Activated CD4-positive, CD25-positive, alpha-beta regulatory T cell treated with anti-CD3 and anti-CD28 coated beads, Interleukin-2, amount 50 U/mL, for 72 hours (primary cell): Measurements from ENCODE around the gene PHF2.

ENCODE experiments used
- DNase-seq: peaks from one replicate; pipeline ENCODE4 v3.0.0; 2021

PHF2 gene

DNA sequence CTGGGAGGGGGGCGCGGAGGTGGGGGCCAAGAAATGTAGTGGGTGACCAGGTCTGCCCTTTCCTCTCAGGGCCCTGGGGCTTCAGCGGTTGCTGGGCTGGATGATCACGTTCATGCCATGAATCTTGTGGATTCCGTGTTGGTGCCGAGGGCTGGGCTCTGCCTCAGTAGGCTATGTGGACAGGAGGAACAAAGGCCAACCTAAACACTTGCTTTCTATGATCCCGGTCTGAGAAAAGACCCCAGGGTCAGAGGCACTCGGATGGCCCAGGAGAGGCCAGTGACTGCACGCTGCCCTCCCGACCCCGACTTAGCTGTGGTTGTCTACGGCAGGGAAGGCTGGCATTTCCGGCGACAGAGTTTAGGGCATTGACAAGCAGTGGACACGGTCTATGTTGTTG is 26.6 kb downstream of the PHF2 start:
- no peak for DNase-seq

DNA sequence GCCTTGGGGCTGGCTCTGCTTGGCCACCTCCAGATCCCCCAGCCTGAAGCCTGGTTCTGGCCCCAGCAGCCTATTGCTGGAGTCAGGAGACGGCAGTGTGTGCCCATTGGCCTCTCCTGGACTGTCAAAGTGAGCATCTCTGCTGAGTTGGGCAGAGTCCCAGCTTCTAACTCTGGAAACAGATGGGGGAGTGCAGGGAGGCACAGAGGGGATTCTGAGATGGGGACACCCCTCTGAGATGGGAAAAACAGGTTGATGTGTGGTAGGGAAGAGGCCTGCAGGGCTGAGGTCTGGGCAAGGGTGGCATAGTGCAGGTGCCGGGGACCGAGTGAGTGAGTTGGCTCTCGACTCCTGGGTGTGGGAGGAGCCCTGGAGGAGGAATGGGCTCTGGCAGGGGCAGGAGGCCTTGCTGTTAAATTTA is 27.5 kb downstream of the PHF2 start:
- DNase-seq: peak; percentile 20

DNA sequence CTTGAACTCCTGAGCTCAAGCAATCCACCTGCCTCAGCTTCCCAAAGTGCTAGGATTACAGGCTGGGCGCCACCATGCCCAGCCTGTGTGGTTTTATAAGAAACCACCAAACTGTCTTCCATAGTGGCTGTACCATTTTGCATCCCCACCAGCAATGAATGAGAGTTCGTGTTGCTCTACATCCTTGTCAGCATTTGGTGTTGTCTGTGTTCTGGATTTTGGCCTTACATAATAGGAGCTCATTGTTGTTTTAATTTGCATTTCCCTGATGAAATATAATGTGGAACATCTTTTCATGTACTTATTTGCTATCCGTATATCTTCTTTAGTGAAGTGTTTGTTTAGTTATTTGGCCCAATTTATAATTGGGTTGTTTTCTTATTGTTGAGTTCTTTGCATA is 29.8 kb downstream of the PHF2 start:
- DNase-seq: no peak

GRCh38 chr9:93610206-93610605 is 33.8 kb downstream of the PHF2 start:
- no peak for DNase-seq

GRCh38 chr9:93612052-93612795 is 35.8 kb downstream of the PHF2 start:
- no peak for DNase-seq

GRCh38 chr9:93612796-93613154 is 36.4 kb downstream of the PHF2 start:
- DNase-seq: peak; percentile 17

- DNase-seq: no peak
These were observed 36.8 kb downstream of the PHF2 start for GRCh38 chr9:93613174-93613573.

GRCh38 chr9:93613791-93614190 is 37.4 kb downstream of the PHF2 start:
- DNase-seq: peak; percentile 24

DNA sequence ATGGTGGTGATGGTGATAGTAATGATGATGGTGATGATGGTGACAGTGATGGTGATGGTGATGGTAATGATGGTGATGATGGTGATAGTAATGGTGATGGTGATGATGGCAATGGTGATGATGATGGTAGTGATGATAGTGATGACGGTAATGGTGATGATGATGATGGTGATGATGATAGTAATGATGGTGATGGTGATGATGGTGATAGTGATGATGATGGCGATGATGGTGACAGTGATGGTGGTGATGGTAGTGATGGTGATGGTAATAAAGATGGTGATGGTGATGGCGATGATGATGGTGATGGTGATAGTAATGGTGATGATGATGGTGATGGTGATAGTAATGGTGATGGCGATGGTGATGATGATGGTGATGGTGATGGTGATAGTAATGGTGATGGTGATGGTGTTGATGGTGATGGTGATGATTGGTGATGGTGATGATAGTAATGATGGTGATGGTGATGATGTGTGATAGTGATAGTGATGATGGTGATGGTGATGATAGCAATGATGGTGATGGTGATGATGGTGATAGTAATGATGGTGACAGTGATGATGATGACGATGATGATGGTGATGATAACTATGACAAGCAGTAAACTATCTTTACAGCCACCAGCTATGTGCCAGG is 38.6 kb downstream of the PHF2 start:
- no peak for DNase-seq

DNA sequence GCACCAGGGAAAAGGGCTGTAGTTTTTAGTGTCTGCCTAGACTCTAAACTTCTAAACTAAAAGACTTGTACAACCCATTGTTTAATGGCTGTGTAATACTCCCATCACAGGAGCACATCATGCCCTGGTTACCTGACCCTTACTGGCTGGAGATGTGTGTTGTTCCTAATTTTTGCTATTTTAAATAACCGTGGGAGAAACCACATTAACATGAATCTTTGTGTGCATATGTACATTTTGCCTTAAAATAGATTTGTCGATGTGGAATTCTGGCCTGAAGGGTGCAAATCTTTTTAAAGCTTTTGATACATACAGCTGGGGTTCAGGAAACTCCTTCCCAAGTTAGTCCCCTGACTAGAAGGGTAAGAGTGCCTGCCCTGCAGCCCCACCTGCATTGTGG is 39.7 kb downstream of the PHF2 start:
- DNase-seq: no peak

GRCh38 chr9:93617273-93617672 is 40.9 kb downstream of the PHF2 start:
- DNase-seq: no peak

DNA sequence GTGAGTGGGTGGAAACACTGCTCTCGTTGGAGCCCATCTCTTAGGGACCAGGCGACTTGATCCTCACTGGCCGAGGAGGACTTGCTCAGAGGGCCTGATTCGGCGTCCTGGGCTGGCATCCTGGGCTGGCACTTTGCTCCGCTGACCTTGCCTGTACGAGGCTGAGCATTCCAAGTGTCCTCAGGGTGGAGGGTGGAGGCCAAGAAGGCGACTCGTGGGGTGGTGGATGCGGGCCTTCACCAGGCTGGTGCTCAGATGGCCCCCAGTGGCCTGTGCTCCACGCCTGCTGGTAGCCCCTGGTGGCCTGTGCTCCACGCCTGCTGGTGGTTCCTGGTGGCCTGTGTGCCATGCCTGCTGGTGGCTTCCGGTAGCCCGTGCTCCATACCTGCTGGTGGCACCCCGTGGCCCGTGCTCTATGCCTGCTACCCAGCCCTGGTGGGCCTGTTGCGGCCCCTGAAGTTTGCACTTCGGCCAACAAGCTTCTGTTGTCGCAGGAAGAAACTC is 42.9 kb downstream of the PHF2 start:
- no peak for DNase-seq

GRCh38 chr9:93620041-93620506 is 43.7 kb downstream of the PHF2 start:
- peak; percentile 20 for DNase-seq

DNA sequence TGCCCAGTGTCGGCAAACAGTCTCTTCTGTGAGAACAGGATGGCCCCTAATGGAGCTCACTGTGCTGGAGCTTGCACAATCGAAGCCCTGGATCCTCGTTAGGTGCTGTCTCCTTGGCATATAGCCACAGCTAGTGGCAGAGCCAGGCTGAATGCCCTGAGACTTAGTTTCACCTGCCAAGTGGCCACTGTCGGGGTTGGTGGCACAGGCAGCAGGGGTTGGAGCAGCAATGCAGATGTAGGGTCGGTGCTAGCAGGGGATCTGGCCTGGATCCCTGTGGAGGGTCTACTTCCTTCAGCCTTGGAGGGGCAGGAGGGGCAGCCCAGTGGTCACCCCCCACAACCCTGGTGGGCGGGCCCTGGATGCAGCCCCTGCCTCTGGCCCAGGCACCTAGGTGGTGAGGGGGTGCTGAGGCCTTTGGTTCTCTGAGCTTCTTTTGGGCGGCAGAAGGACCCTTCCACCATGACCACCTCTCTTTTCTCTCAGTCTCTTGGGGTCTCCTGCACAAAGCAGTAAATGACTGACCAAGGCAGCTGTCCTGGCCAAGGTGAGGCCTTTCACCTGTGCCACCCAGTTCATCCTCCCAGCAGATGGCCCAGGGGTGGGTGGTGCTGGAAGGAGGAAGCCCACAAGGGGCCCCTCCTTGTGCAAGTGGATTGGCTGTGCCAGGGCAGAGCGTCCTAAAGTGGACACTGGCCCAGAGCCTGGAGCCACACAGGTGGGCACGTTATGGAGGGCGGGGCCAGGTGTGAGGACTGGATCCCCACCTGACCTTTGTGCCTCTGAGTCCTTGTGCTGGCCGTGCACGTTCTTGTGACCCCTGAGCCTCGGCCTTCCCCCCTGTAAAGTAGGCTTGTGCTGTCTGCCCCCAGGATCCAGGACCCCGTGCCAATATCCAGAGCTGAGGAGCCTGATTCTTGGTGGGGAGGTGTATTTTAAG is 44.8 kb downstream of the PHF2 start:
- DNase-seq: peak; percentile 13

DNA sequence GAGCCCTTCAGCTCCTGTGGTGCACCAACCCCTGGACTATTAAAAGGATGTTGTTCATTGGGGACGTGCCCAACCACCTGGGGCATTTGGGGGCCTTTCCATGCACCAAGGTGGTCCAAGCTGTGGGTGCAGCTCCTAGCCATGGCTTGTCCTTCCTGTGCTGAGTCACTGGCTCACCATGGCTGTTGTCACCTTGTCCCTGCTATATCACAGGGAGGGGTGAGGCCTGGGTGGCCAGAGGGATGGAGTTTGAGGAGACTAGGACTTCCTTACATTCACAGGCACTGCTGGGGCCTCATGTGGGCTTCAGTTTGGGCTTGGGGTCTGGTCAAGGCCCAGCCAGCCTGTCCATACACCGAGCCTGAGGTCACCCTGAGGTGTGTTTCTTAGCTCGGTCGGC is 45.5 kb downstream of the PHF2 start:
- DNase-seq: no peak

- peak; percentile 12 for DNase-seq
These were observed 46.3 kb downstream of the PHF2 start for GRCh38 chr9:93622691-93623090.

GRCh38 chr9:93623753-93624152 is 47.4 kb downstream of the PHF2 start:
- DNase-seq: no peak

DNA sequence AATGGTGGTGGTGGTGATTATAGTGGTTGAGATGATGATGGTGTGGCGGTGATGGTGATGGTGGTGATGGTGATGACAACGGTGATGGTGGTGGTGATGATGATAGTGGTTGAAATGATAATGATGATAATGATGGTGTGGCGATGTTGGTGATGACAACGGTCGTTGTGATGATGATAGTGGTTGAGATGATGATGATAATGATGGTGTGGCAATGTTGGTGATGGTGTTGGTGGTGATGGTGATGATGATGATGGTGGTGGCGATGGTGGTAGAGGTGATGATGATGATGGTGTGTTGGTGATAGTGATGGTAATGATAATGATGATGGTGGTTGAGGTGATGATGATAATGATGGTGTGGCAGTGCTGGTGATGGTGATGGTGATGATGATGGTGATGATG is 48.0 kb downstream of the PHF2 start:
- DNase-seq: no peak

DNA sequence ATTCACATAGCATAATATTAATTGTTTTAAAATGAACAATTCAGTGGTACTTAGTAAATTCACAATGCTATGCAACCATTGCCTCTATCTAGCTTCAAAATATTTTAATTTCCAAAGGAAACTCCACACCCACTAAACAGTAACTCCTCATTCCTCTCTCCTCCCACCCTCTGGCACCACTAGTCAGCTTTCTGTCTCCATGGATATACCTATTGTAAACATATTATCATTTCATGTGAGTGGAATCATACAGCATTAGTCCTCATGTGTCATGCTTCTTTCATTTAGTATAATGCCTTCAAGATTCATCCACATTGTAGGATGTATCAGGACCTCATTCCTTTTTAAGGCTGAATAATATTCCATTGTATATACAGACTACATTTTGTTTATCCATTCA is 48.6 kb downstream of the PHF2 start:
- DNase-seq: no peak

DNA sequence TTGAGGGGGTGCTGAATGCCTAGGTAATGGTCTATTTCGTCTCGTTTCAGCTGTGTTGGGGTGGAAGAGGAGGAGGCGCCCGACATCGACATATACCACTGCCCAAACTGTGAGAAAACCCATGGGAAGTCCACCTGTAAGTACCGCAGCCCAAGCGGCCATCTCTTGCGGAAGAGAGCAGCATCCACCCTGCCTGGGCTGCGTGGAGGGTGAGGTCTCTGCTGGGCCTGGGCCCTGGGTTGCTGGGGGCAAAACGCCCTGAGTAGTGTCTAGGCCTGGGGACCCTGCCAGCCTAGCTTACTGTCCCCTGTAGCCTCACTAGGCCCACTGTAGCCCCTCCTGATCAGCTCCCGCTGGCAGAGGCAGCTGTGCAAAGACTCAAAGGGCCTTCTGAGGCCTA is 53.5 kb downstream of the PHF2 start:
- DNase-seq: no peak

DNA sequence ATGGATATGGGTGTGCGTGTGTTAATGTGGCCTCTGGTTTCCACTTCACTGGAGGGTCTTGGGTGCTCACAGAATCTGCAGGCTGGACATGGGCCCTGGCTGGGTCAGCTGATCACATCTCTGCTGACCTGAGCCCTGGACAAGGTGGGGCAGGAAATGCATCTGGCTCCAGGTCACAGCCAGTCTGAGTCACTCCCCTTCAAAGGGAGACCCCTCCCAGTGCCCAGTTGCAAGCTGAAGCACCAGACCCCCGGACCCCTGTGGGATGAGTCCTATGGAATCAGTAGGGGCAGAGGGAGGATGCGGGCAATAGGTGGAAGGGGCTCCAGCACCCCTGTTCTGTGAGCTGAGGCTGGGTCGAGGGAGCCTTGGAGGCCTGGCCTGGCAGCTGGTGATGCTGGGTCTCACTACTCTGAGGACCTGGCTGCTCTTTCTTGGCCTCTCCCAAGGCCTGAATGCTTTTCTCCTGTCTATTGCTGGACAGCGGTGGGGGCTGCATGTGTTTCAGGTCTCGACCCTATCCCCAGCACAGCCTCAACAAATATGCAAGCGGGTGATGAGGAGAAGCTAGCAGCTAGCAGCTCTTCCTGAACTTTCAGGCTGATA is 54.5 kb downstream of the PHF2 start:
- DNase-seq: no peak

DNA sequence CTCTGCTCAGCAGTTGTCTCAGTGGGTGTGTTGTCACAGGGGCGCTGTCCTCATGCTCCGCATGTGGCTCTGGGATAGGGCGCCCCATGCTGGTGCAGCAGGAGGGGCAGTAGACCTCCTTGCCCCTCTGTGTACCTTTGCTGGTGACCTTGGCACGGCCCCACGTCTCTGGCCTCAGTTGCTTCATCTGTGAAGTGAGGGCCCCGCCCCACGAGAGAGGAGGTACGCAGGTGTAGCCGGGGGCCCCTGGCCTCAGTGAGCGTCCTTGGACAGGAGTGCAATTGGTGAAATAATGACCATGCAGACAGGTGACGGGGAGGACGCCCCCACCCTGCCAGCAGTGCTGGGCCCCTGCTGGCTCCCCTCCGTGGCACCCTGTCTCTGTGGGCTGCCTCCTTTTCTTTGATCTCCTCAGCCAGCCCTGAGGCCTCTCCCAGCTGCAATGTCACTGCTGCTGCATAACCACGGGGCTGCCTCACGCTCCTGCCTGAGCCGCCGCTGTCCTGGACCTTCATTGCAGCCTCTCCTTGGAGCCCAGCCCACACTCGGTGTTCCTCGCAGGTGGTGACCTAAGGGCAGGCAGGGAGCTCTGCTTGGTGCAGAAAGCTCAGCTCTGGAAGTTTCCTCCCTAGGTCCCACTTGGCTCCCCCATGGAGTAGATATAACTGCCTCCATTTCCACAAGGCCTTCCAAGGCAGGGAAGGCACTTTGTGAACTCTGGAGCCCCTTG is 57.3 kb downstream of the PHF2 start:
- no peak for DNase-seq
